HG02938 (cell line): ENCODE results near the gene TACC2.
"Not testable (repeated sequence)": the region's sequence is repeated elsewhere in the genome, so short reads cannot be mapped to it uniquely, and the experiment has no call there.

Experiments used
- ATAC-seq: cut with Tn5 transposase; IDR thresholded peaks from one replicate; pipeline ENCODE4 v1.9.1; 2021; ENCODE audit warnings: mild to moderate bottlenecking, moderate library complexity; ENCODE audit not compliant: unreplicated experiment

Gene TACC2

GRCh38 chr10:122055252-122055651, 66.3 kb downstream of the TACC2 start:
- no peak for ATAC-seq

- ATAC-seq: no peak
Measured at GRCh38 chr10:122056431-122057094, 67.6 kb downstream of the TACC2 start.

DNA sequence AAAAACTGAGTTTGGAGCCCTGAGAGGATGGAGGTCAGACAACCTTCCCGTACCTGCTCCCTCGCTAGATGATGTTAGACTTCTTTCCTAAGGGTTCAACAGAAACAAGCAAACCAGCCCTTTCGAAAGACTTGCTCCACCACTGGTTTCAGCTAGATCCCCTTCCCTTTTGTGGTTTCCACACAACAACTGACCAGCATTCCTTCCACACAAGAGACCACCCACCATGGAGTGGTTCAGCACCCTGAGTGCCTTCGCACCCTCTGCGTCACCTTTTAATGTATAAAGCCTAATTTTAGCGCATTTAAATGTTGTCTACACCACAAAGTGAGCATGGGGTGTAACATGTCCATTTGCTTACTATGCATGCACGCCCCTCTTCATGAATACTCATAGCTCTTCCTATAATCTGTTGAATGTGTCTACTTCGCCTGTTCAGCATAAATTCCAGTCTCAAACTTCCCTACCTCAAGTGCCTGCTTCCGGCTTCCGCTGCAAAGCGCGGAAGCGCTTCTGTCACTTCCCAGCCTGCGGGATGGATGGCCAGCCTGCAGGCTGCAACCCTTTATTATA, 69.0 kb downstream of the TACC2 start:
- no peak for ATAC-seq

- ATAC-seq: no peak
Measured at GRCh38 chr10:122060250-122060649, 71.3 kb downstream of the TACC2 start.

- ATAC-seq: no peak
Measured at GRCh38 chr10:122062831-122063674, 74.1 kb downstream of the TACC2 start.

DNA sequence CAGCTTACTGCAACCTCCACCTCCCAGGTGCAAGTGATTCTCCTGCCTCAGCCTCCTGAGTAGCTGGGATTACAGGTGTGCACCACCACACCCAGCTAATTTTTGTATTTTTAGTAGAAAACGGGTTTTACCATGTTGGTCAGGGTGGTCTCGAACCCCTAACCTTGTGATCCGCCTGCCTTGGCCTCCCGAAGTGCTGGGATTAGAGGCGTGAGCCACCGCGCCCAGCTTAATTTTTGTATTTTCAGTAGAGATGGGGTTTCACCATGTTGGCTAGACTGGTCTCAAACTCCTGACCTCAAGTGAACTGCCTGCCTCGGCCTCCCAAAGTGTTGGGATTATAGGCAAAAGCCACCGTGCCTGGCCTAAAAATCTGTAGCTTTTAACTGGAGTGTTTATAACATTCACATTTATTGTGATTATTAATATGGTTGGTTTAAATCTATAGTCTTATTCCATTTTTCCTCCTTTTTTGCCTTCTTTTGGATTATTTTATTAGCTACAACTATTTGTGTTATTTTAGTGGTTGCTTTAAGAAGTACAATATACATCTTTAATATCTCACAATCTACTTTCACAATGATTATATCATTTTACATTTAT, 77.5 kb downstream of the TACC2 start:
- ATAC-seq: not testable (repeated sequence)

DNA sequence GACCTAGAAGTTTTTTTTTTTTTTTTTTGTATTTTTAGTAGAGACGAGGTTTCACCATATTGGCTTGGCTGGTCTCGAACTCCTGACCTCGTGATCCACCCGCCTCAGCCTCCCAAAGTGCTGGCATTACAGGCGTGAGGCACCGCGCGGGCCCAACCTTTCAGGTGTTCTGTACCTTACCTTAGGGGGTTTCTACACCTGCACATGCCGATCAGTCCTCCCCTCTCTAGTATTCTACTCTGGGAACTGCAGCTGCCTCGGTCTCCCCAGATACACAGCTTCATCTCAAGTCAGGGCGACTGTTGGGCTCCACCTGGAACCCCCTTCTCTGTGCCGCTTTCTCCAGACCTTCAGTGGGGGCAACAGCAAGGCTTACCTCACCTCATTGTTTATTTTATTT, 79.9 kb downstream of the TACC2 start:
- ATAC-seq: no peak

DNA sequence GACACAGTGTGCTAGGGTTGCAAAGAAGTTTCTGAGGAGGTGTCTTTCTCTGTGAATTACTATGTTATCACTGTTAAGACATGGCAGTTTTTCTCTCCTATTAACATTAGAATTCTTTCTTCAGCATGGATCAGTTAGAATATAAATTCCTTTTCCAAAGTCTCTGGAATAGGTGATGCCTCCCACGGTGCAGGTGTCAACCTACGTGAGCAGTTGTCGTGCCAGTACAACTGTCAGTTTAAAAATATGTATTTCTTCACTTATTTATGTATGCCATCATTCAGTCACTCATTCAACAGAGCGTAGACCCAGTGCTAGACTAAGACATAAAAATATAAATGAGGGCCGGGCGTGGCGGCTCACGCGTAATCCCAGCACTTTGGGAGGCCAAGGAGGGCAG, 83.5 kb downstream of the TACC2 start:
- no peak for ATAC-seq

- ATAC-seq: no peak
Measured at GRCh38 chr10:122073508-122073907, 84.5 kb downstream of the TACC2 start.

GRCh38 chr10:122075171-122075570, 86.2 kb downstream of the TACC2 start:
- no peak for ATAC-seq

GRCh38 chr10:122075876-122076275, 86.9 kb downstream of the TACC2 start:
- ATAC-seq: not testable (repeated sequence)

DNA sequence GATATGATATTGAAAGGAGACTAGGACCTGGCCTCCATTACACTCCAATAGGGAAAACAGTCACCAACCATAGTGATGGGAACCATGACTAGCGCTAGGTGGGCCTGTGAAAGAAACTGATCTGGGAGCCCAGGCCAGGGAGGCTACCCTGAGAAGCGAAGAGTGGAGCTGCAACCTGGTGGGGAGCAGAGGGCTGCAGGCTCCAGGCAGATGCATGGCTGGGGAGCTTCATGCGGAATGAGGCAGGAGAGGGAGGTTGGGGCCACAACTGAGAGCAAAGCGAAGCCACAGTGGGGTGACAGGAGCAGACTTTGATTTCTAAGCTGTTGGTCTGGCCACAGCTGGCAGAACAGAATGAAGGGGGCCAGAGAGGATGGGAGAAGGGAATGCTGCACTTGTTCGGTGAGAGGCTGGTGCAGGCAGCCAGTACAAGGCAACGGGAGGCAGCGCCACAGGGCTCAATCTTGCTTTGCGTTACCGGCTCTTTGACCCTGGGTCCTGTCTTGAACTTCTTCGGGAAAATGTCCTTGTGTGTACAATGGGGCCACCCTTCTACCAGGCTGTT, 88.4 kb downstream of the TACC2 start:
- ATAC-seq: no peak

GRCh38 chr10:122078326-122078725, 89.4 kb downstream of the TACC2 start:
- no peak for ATAC-seq

GRCh38 chr10:122078965-122079795, 90.2 kb downstream of the TACC2 start:
- no peak for ATAC-seq

GRCh38 chr10:122082616-122083477, 93.9 kb downstream of the TACC2 start:
- ATAC-seq: no peak

- ATAC-seq: no peak
Measured at GRCh38 chr10:122083478-122084025, 94.6 kb downstream of the TACC2 start.

- ATAC-seq: no peak
Measured at GRCh38 chr10:122084286-122085041, 95.5 kb downstream of the TACC2 start.

- no peak for ATAC-seq
Measured at GRCh38 chr10:122085423-122085911, 96.5 kb downstream of the TACC2 start.
